Thymus (tissue), 11 donors: ENCODE data around the gene WDR74. TPM values are rescaled to one million over a fixed set of nuclear protein-coding genes. Genes with fewer than 3 reads are reported as not detected.
A peak's percentile ranks its signal among the peaks of the same experiment; 100 is the strongest.
"Not testable (repeated sequence)": the region's sequence is repeated elsewhere in the genome, so short reads cannot be mapped to it uniquely, and the experiment has no call there.

ENCODE experiments used
- DNase-seq, 9 donors: peaks; one replicate each; pipeline ENCODE4 v3.0.0-alpha.2; 2013; ENCODE audit warnings: low spot score in 9 of 9, low read depth in 6 of 9, missing footprints in 1 of 9
- H3K27ac ChIP-seq, 2 donors: one replicate each; pipeline ENCODE4 v1.5.1; 2013; ENCODE audit warnings: control low read depth in 1 of 2, low read depth in 1 of 2, low read length in 1 of 2, mild to moderate bottlenecking in 1 of 2, moderate library complexity in 1 of 2
- H3K27me3 ChIP-seq, 2 donors: one replicate each; pipeline ENCODE4 v1.5.1; 2013; ENCODE audit warnings: low read length in 1 of 2; ENCODE audit not compliant: control insufficient read depth in 2 of 2, insufficient read depth in 1 of 2
- H3K36me3 ChIP-seq, 2 donors: one replicate each; pipeline ENCODE4 v1.5.1; 2013; ENCODE audit warnings: low read length in 1 of 2, mild to moderate bottlenecking in 1 of 2, moderate library complexity in 1 of 2; ENCODE audit not compliant: control insufficient read depth in 2 of 2, insufficient read depth in 2 of 2
- H3K4me1 ChIP-seq, 2 donors: one replicate each; pipeline ENCODE4 v1.5.1; 2013; ENCODE audit warnings: low read length in 2 of 2; ENCODE audit not compliant: control insufficient read depth in 2 of 2, insufficient read depth in 2 of 2
- H3K4me3 ChIP-seq, 2 donors: one replicate each; pipeline ENCODE4 v1.5.1; 2013; ENCODE audit warnings: low read length in 2 of 2, control low read depth in 1 of 2, mild to moderate bottlenecking in 1 of 2
- H3K9me3 ChIP-seq, 2 donors: one replicate each; pipeline ENCODE4 v1.5.1; 2013; ENCODE audit warnings: low read length in 1 of 2, mild to moderate bottlenecking in 1 of 2; ENCODE audit not compliant: control insufficient read depth in 2 of 2, insufficient read depth in 1 of 2
- WGBS: extraction: QIAGEN DNeasy Blood & Tissue Kit; methylation state at CpG from one replicate; pipeline ENCODE4 v1.1.7; 2013; 5-methylcytosine and 5-hydroxymethylcytosine counted together
- polyA plus RNA-seq: library from polyadenylated mRNA; stranded (reverse); fragments of 200-250 nt; gene quantifications from one replicate; pipeline ENCODE4 v1.2.3, GENCODE V29; 2013
- total RNA-seq: library from RNA; stranded (reverse); fragments of 120-200 nt; gene quantifications from one replicate; pipeline ENCODE4 v1.2.4, GENCODE V29; 2013
- donor health status: healthy.

WDR74 gene
- total and polyA plus RNA-seq, 2 donors, result 57.2 to 71.2 TPM

DNA sequence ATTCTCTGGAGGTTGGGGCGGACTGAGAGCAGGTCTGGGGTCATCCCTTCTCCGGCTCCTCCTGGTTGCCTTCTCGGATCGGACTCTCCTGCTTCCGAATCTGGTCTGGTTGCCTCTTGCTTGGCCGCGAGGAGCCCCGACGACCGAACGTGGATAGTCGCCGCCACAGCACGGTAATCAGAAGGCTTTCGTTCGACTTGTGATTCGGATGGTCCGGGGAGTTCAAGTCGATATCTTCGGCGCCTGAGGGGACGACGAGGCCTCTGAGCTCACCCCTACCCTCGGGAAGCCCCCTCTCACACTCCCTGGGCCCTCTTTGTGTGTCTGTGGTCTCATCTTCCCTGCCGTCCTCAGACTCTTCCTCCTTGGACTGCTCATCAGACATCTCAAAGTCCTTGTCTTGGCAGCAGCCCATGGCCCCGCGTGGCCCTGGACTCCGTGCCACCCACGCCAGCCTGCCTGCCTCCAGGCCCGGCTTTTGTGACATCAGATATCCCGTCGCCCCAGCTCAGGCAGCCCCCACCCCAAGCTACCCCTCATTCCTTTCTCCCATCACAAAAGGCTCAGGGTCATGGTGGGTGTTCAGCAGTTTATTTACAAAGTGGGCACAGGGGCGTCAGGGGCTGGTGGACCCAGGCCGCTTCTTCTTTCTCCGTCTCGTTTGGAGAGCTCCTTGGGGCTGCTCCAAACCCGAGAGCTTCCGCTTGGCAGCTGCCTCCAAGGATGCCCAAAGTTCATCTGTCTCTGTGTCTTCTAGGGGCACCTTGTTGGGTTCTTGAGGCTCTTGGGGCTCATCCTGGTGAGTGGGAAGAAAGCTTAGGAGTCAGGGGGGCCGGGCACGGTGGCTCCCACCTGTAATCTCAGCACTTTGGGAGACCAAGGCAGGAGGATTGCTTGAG lies 6.8 kb downstream of the WDR74 start, which contains the start of gene TEX54:
TEX54 (minus strand) TSS at position 506 of the 899 bp plus-strand sequence.
- peak within 1 kb of the TSS; percentile 74 to 98 for H3K4me3 ChIP-seq
- WGBS, result 30% methylated on average over 40 of the region's 40 CpGs
- DNase-seq, result no peak
- H3K9me3 ChIP-seq, result no peaks in the 10 kb centered on the region
- H3K27ac ChIP-seq, result peak within 1 kb of the TSS; percentile 95 to 99
- no peaks in the 10 kb centered on the region for H3K27me3 ChIP-seq
- H3K4me1 ChIP-seq, result peaks cover 15 to 20% of the 10 kb centered on the region in 2 donors
- H3K36me3 ChIP-seq, result peaks cover 24 to 37% of the 10 kb centered on the region in 2 donors

GRCh38 chr11:62831520-62832335 lies 7.7 kb downstream of the WDR74 start, which contains the start of gene STX5:
STX5 (minus strand) TSS chr11:62832051; CDS start chr11:62831243, 808 bp downstream.
- Histone ChIP-seq H3K4me1 (peaks cover 15 to 20% of the 10 kb centered on the region in 2 donors), H3K4me3 (peak within 1 kb of the TSS; percentile 74 to 98), H3K36me3 (peaks cover 32 to 46% of the 10 kb centered on the region in 2 donors), H3K27ac (peak within 1 kb of the TSS; percentile 95 to 99), H3K9me3 (no peaks in the 10 kb centered on the region), H3K27me3 (no peaks in the 10 kb centered on the region)
- peak; percentile 98 to 100 (median 99) for DNase-seq
- under 1% methylated on average over 65 of the region's 65 CpGs for WGBS

GRCh38 chr11:62830904-62831519 lies 8.4 kb downstream of the WDR74 start:
- H3K4me3 ChIP-seq, result peak overlapping the region; percentile 74 to 98
- WGBS, result 1% methylated on average over 33 of the region's 33 CpGs
- peaks cover 34 to 39% of the 10 kb centered on the region in 2 donors for H3K36me3 ChIP-seq
- H3K27ac ChIP-seq, result peak overlapping the region; percentile 94 to 95
- peaks cover 15 to 20% of the 10 kb centered on the region in 2 donors for H3K4me1 ChIP-seq
- H3K9me3 ChIP-seq, result no peaks in the 10 kb centered on the region
- DNase-seq, result peak in 1 of 9 donors; percentile 22
- H3K27me3 ChIP-seq, result no peaks in the 10 kb centered on the region

- 98% methylated on average over 8 of the region's 8 CpGs for WGBS
- peaks cover 15 to 18% of the 10 kb centered on the region in 2 donors for H3K4me1 ChIP-seq
- H3K4me3 ChIP-seq, H3K9me3 ChIP-seq, H3K27me3 ChIP-seq, H3K27ac ChIP-seq, DNase-seq: not testable (repeated sequence)
- peaks cover 39% of the 10 kb centered on the region in 2 donors for H3K36me3 ChIP-seq
Observed at GRCh38 chr11:62828130-62828529, 11.3 kb downstream of the WDR74 start.

GRCh38 chr11:62823677-62824076 lies 15.7 kb downstream of the WDR74 start:
- no peaks in the 10 kb centered on the region for H3K9me3 ChIP-seq
- H3K4me1 ChIP-seq, result no peaks in the 10 kb centered on the region
- H3K4me3 ChIP-seq, result no peak overlapping the region
- DNase-seq, result no peak
- no peak overlapping the region for H3K27ac ChIP-seq
- no peaks in the 10 kb centered on the region for H3K27me3 ChIP-seq
- H3K36me3 ChIP-seq, result peaks cover 70 to 71% of the 10 kb centered on the region in 2 donors
- WGBS, result 97% methylated on average over 3 of the region's 3 CpGs

DNA sequence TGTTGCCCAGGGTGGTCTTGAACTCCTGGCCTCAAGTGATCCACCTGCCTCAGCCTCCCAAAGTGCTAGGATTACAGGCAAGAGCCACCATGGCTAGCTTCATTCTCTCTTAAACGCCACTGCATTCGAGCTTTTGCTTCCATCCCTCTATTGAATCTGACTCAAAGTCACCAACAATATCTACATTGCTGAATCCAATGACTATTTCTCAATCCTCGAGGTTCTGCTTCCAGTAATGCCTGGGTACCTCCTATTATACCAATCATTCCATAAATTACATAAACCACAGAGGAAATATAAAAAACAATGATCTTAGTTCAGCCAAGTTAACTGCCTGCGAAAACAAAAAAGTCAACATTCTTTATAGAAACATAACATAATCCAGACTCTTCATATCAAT lies 22.3 kb downstream of the WDR74 start:
- whole genome bisulfite sequencing, result 96% methylated on average over 4 of the region's 4 CpGs
- Histone ChIP-seq H3K9me3 (no peaks in the 10 kb centered on the region), H3K27ac (no peak overlapping the region), H3K27me3 (no peaks in the 10 kb centered on the region), H3K4me3 (no peak overlapping the region), H3K36me3 (peaks cover 25 to 41% of the 10 kb centered on the region in 2 donors), H3K4me1 (no peaks in the 10 kb centered on the region)
- no peak for DNase-seq

DNA sequence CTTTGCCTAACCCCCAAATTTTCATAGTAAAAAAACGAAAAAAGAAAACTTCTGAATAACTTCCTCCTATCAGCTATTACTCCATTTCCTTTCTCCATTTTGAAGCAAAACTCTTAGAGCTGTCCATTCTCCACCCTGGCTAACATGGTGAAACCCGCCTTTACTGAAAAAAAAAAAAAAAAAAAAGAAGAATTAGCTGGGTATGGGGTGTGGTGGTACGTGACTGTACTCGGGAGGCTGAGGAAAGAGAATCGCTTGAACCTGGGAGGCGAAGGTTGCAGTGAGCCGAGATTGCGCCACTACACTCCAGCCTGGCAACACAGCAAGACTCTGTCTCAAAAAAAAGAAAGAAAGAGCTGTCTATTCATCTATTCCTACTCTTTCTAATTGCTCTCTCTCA lies 22.8 kb downstream of the WDR74 start:
- peaks cover 21 to 39% of the 10 kb centered on the region in 2 donors for H3K36me3 ChIP-seq

DNA sequence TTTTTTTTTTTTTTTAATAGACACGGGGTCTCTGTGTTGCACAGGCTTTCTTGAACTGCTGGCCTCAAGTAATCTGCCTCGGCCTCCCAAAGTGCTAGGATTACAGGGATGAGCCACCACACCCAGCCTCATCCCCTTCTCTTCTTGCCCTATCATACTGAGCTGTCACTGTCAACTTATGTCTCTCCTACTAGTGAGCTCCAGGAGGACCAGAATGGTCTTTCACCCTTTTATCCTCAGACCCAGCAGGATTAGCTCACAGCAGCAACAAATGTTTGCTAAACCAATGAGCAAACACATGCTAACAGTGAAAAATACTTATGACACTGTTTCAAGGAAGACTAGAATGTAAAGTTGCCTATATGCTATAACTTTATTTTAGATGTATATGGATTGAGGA lies 27.7 kb downstream of the WDR74 start:
- Histone ChIP-seq H3K4me3 (no peak overlapping the region), H3K9me3 (peaks cover 0 to 3% of the 10 kb centered on the region in 2 donors), H3K27me3 (no peaks in the 10 kb centered on the region), H3K4me1 (peaks cover 0 to 2% of the 10 kb centered on the region in 2 donors), H3K36me3 (peaks cover 5 to 13% of the 10 kb centered on the region in 2 donors), H3K27ac (no peak overlapping the region)
- no peak for DNase-seq
- 99% methylated on average over 2 of the region's 2 CpGs for WGBS

More for the DNA sequence above, 22.8 kb downstream of the WDR74 start:
- no peaks in the 10 kb centered on the region for H3K27me3 ChIP-seq
- no peaks in the 10 kb centered on the region for H3K9me3 ChIP-seq
- H3K4me1 ChIP-seq, result no peaks in the 10 kb centered on the region
- WGBS, result 99% methylated on average over 8 of the region's 8 CpGs
- H3K27ac ChIP-seq, result no peak overlapping the region
- H3K4me3 ChIP-seq, result no peak overlapping the region
- no peak for DNase-seq
